Measurements from ENCODE around the gene TRH. TPM values are rescaled to one million over a fixed set of nuclear protein-coding genes. Genes with fewer than 3 reads are reported as not detected.

Gene TRH
- total RNA-seq, 4 donors from 2014 or later = not detected

- no peak for TF ChIP-seq POLR2AphosphoS5 (IDR thresholded peaks at IDR 0.05)
- Histone ChIP-seq H3K4me3 (no peak overlapping the region), H3K27ac (no peak overlapping the region), H3K9me3 (no peaks in the 10 kb centered on the region), H3K4me1 (no peaks in the 10 kb centered on the region), H3K27me3 (peaks cover 2% of the 10 kb centered on the region), H3K36me3 (no peaks in the 10 kb centered on the region)
- no peak for DNase-seq (ENCODE audit: low spot score in 2 of 2)
- WGBS = 44% methylated on average over 5 of the region's 5 CpGs
These were observed 20.9 kb upstream of the TRH start for GRCh38 chr3:129953621-129954020.

GRCh38 chr3:129954514-129954913 is 20.0 kb upstream of the TRH start:
- TF ChIP-seq POLR2A (IDR thresholded peaks at IDR 0.05) (no peak), CTCF (IDR thresholded peaks at IDR 0.05) (no peak), EP300 (IDR thresholded peaks at IDR 0.05) (no peak), POLR2AphosphoS5 (IDR thresholded peaks at IDR 0.05) (no peak)
- Histone ChIP-seq H3K9me3 (no peaks in the 10 kb centered on the region), H3K4me3 (no peak overlapping the region), H3K4me1 (no peaks in the 10 kb centered on the region), H3K27ac (no peak overlapping the region), H3K36me3 (no peaks in the 10 kb centered on the region), H3K27me3 (peaks cover 2% of the 10 kb centered on the region)
- DNase-seq (ENCODE audit: low spot score in 2 of 2) = no peak
- whole genome bisulfite sequencing = 77% methylated on average over 2 of the region's 2 CpGs

GRCh38 chr3:129956936-129957335 is 17.6 kb upstream of the TRH start:
- no peaks in the 10 kb centered on the region for H3K4me1 ChIP-seq
- H3K4me3 ChIP-seq = no peak overlapping the region
- no peak for DNase-seq (ENCODE audit: low spot score in 2 of 2)
- H3K27me3 ChIP-seq = peaks cover 2% of the 10 kb centered on the region
- H3K36me3 ChIP-seq = no peaks in the 10 kb centered on the region
- H3K9me3 ChIP-seq = no peaks in the 10 kb centered on the region
- H3K27ac ChIP-seq = no peak overlapping the region
- TF ChIP-seq POLR2A (IDR thresholded peaks at IDR 0.05) (no peak), POLR2AphosphoS5 (IDR thresholded peaks at IDR 0.05) (no peak), EP300 (IDR thresholded peaks at IDR 0.05) (no peak), CTCF (IDR thresholded peaks at IDR 0.05) (no peak)

GRCh38 chr3:129958755-129959154 is 15.8 kb upstream of the TRH start:
- Histone ChIP-seq H3K9me3 (no peaks in the 10 kb centered on the region), H3K27ac (no peak overlapping the region), H3K27me3 (peaks cover 2% of the 10 kb centered on the region), H3K4me1 (no peaks in the 10 kb centered on the region), H3K36me3 (no peaks in the 10 kb centered on the region), H3K4me3 (no peak overlapping the region)
- 65% methylated on average over 6 of the region's 6 CpGs for WGBS
- TF ChIP-seq CTCF (IDR thresholded peaks at IDR 0.05) = no peak
- TF ChIP-seq EP300 (IDR thresholded peaks at IDR 0.05) = no peak
- TF ChIP-seq POLR2A (IDR thresholded peaks at IDR 0.05) = no peak
- no peak for TF ChIP-seq POLR2AphosphoS5 (IDR thresholded peaks at IDR 0.05)
- DNase-seq (ENCODE audit: low spot score in 2 of 2) = no peak

GRCh38 chr3:129961141-129961541 is 13.4 kb upstream of the TRH start:
- H3K27me3 ChIP-seq = no peaks in the 10 kb centered on the region
- WGBS = 50% methylated on average over 4 of the region's 5 CpGs
- no peak overlapping the region for H3K4me3 ChIP-seq
- no peak for TF ChIP-seq POLR2A (IDR thresholded peaks at IDR 0.05)
- TF ChIP-seq POLR2AphosphoS5 (IDR thresholded peaks at IDR 0.05) = no peak
- no peak for TF ChIP-seq CTCF (IDR thresholded peaks at IDR 0.05)
- TF ChIP-seq EP300 (IDR thresholded peaks at IDR 0.05) = no peak
- no peaks in the 10 kb centered on the region for H3K36me3 ChIP-seq
- no peaks in the 10 kb centered on the region for H3K9me3 ChIP-seq
- H3K27ac ChIP-seq = no peak overlapping the region
- DNase-seq (ENCODE audit: low spot score in 2 of 2) = no peak
- no peaks in the 10 kb centered on the region for H3K4me1 ChIP-seq

- Histone ChIP-seq H3K27ac (no peak overlapping the region), H3K4me3 (no peak overlapping the region), H3K9me3 (no peaks in the 10 kb centered on the region), H3K27me3 (no peaks in the 10 kb centered on the region), H3K36me3 (no peaks in the 10 kb centered on the region), H3K4me1 (no peaks in the 10 kb centered on the region)
- 94% methylated on average over 3 of the region's 3 CpGs for WGBS
- TF ChIP-seq EP300 (IDR thresholded peaks at IDR 0.05) (no peak), POLR2A (IDR thresholded peaks at IDR 0.05) (no peak), POLR2AphosphoS5 (IDR thresholded peaks at IDR 0.05) (no peak), CTCF (IDR thresholded peaks at IDR 0.05) (no peak)
- no peak for DNase-seq (ENCODE audit: low spot score in 2 of 2)
These were observed 11.9 kb upstream of the TRH start for GRCh38 chr3:129962600-129962999.
